IMR-90 (cell line): Measurements from ENCODE around the gene TMEM74B. TPM values are rescaled to one million over a fixed set of nuclear protein-coding genes. Genes with fewer than 3 reads are reported as not detected.

Experiments
- ATAC-seq: fragments of 200-7000 bp; cut with Tn5 transposase; 2 replicates; pipeline ENCODE4 v1.9.1; 2020; ENCODE audit warnings: low read depth, mild to moderate bottlenecking, moderate library complexity
- BruUV-seq: library from RNA; stranded (reverse); fragments of 400-500 nt; replicated peaks from 2 replicates; lab custom pipeline; 2021; lab: Mats Ljungman, UMichigan
- CTCF ChIA-PET: fragments of 300-600 bp; formaldehyde crosslinking; extraction: SDS; loops from one replicate; lab custom pipeline; 2021; ENCODE audit warnings: antibody characterized with exemption; lab: Yijun Ruan, JAX
- POLR2A ChIA-PET: fragments of 300-600 bp; sonication (Branson Sonifier 250); formaldehyde crosslinking; loops from one replicate; lab custom pipeline; 2022; ENCODE audit warnings: antibody characterized with exemption; ENCODE audit not compliant: unreplicated experiment; lab: Charles Lee
- DNase-seq: peaks from one replicate; pipeline ENCODE4 v3.0.0; 2013
- H2AFZ ChIP-seq: replicated peaks from 2 replicates; pipeline ENCODE3; 2013; ENCODE audit warnings: low read length, mild to moderate bottlenecking; ENCODE audit not compliant: poor library complexity
- H2AK5ac ChIP-seq: 2 replicates; pipeline ENCODE4 v1.6.1; 2013; ENCODE audit warnings: low read depth, low read length, inconsistent platforms
- H2AK9ac ChIP-seq: replicated peaks from 2 replicates; pipeline ENCODE3; 2013; ENCODE audit warnings: mild to moderate bottlenecking, low read depth, low read length, moderate library complexity; ENCODE audit not compliant: poor library complexity
- H2BK120ac ChIP-seq: 2 replicates; pipeline ENCODE4 v1.6.1; 2013; ENCODE audit warnings: low read depth, low read length, inconsistent platforms
- H2BK15ac ChIP-seq: 3 replicates; pipeline ENCODE4 v1.6.1; 2013; ENCODE audit warnings: low read depth, low read length, inconsistent platforms
- H2BK20ac ChIP-seq: 2 replicates; pipeline ENCODE4 v1.6.1; 2013; ENCODE audit warnings: low read depth, mild to moderate bottlenecking, inconsistent platforms, low read length, moderate library complexity
- H2BK5ac ChIP-seq: 2 replicates; pipeline ENCODE4 v1.6.1; 2013; ENCODE audit warnings: mild to moderate bottlenecking, low read depth, low read length, inconsistent platforms; ENCODE audit not compliant: poor library complexity, severe bottlenecking
- H3K14ac ChIP-seq: replicated peaks from 2 replicates; pipeline ENCODE4 v1.6.1; 2013; ENCODE audit warnings: low read depth, low read length, inconsistent platforms
- H3K18ac ChIP-seq: 2 replicates; pipeline ENCODE4 v1.6.1; 2013; ENCODE audit warnings: low read depth, low read length, control low read depth
- H3K23ac ChIP-seq: 2 replicates; pipeline ENCODE4 v1.6.1; 2013; ENCODE audit warnings: low read depth, low read length, inconsistent platforms
- H3K27ac ChIP-seq: 2 replicates; pipeline ENCODE4 v1.5.1; 2013; ENCODE audit warnings: mild to moderate bottlenecking, control low read depth, low read length; ENCODE audit not compliant: insufficient read depth
- H3K27me3 ChIP-seq: 2 replicates; pipeline ENCODE4 v1.6.1; 2013; ENCODE audit warnings: low read length; ENCODE audit not compliant: control insufficient read depth, insufficient read depth
- H3K36me3 ChIP-seq: 2 replicates; pipeline ENCODE4 v1.6.1; 2013; ENCODE audit warnings: low read length, mixed read lengths; ENCODE audit not compliant: control insufficient read depth, insufficient read depth
- H3K4ac ChIP-seq: 2 replicates; pipeline ENCODE4 v1.6.1; 2013; ENCODE audit warnings: low read depth, low read length, inconsistent platforms
- H3K4me1 ChIP-seq: 2 replicates; pipeline ENCODE4 v1.6.1; 2013; ENCODE audit warnings: low read length, mixed read lengths; ENCODE audit not compliant: control insufficient read depth, insufficient read depth
- H3K4me2 ChIP-seq: 2 replicates; pipeline ENCODE4 v1.6.1; 2013; ENCODE audit warnings: low read depth, mild to moderate bottlenecking, control low read depth, low read length, moderate library complexity
- H3K4me3 ChIP-seq: 2 replicates; pipeline ENCODE4 v1.5.1; 2013; ENCODE audit warnings: low read depth, mild to moderate bottlenecking, control low read depth, low read length, moderate library complexity; ENCODE audit not compliant: insufficient read depth
- H3K56ac ChIP-seq: 2 replicates; pipeline ENCODE4 v1.6.1; 2013; ENCODE audit warnings: low read length, inconsistent platforms; ENCODE audit not compliant: insufficient read depth; ENCODE audit errors: extremely low read depth
- H3K79me1 ChIP-seq, 2 experiments: 2 replicates each; pipeline ENCODE4 v1.6.1; 2013; ENCODE audit warnings: low read length in 2 of 2, inconsistent platforms in 1 of 2, low read depth in 1 of 2
- H3K9ac ChIP-seq: 2 replicates; pipeline ENCODE4 v1.6.1; 2013; ENCODE audit warnings: low read depth, low read length, control low read depth
- H3K9me1 ChIP-seq: 2 replicates; pipeline ENCODE4 v1.6.1; 2013; ENCODE audit warnings: low read length, inconsistent platforms; ENCODE audit not compliant: insufficient read depth
- H3K9me3 ChIP-seq: 2 replicates; pipeline ENCODE4 v1.6.1; 2013; ENCODE audit warnings: low read length; ENCODE audit not compliant: control insufficient read depth, insufficient read depth
- H4K20me1 ChIP-seq: 2 replicates; pipeline ENCODE4 v1.6.1; 2013; ENCODE audit warnings: low read length, inconsistent platforms; ENCODE audit not compliant: insufficient read depth
- H4K5ac ChIP-seq: 2 replicates; pipeline ENCODE4 v1.6.1; 2013; ENCODE audit warnings: mild to moderate bottlenecking, low read depth, low read length, control low read depth
- H4K8ac ChIP-seq, 2 experiments: 2 replicates each; pipeline ENCODE4 v1.6.1; 2013; ENCODE audit warnings: low read depth in 2 of 2, low read length in 2 of 2, control low read depth in 1 of 2, inconsistent platforms in 1 of 2
- H4K91ac ChIP-seq: 2 replicates; pipeline ENCODE4 v1.6.1; 2013; ENCODE audit warnings: low read depth, low read length, inconsistent platforms; ENCODE audit not compliant: insufficient read depth
- CHD1 ChIP-seq: IDR thresholded peaks from 2 replicates; pipeline ENCODE4 v1.6.1; 2012; ENCODE audit warnings: low read depth, low read length, improper control_type of control experiment
- FOS ChIP-seq: fragments of 150-350 bp; IDR thresholded peaks from 2 replicates; pipeline ENCODE4 v1.6.1; 2016; ENCODE audit warnings: low read depth, low read length
- MXI1 ChIP-seq: IDR thresholded peaks from 2 replicates; pipeline ENCODE4 v1.6.1; 2012; ENCODE audit warnings: low read depth, mild to moderate bottlenecking, low read length, moderate library complexity, borderline replicate concordance
- POLR2A ChIP-seq: IDR thresholded peaks from 2 replicates; pipeline ENCODE4 v1.6.1; 2012; ENCODE audit warnings: mild to moderate bottlenecking, low read depth, low read length
- RCOR1 ChIP-seq: IDR thresholded peaks from 2 replicates; pipeline ENCODE4 v1.6.1; 2012; ENCODE audit warnings: mild to moderate bottlenecking, low read length, improper control_type of control experiment; ENCODE audit not compliant: insufficient replicate concordance
- SMC3 ChIP-seq: fragments of 150-350 bp; IDR thresholded peaks from 2 replicates; pipeline ENCODE4 v1.6.1; 2016; ENCODE audit warnings: low read depth, mild to moderate bottlenecking, antibody characterized with exemption, low read length, moderate library complexity
- dilution Hi-C: fragments of 300-500 bp; cut with HindIII; formaldehyde crosslinking; loops from one replicate; pipeline ENCODE4 v1.14.3; 2018; ENCODE audit warnings: low sequenced_read_pairs; ENCODE audit not compliant: unreplicated experiment
- in situ Hi-C: fragments of 300-500 bp; cut with MboI; formaldehyde crosslinking; loops from 3 replicates; pipeline ENCODE4 v1.14.3; 2019; ENCODE audit warnings: low sequenced_read_pairs, inconsistent platforms, mixed read lengths
- intact Hi-C: fragments of 100-400 bp; cut with micrococcal nuclease; formaldehyde crosslinking; loops from 2 replicates; pipeline ENCODE4 v1.10.0; 2022
- polyA plus RNA-seq, 3 experiments: library from polyadenylated mRNA; depleted of rRNA; stranded (reverse); fragments of >200 nt; gene quantifications; 2 replicates each; pipeline ENCODE4 v1.2.3, GENCODE V29; 2012; ENCODE audit warnings: low replicate concordance in 1 of 3
- total RNA-seq: library from RNA; depleted of rRNA; stranded (reverse); fragments of >200 nt; gene quantifications from 2 replicates; pipeline ENCODE4 v1.2.3, GENCODE V29; 2012

The TMEM74B gene
- total and polyA plus RNA-seq, 2 of the 4 experiments (the other 2 are of a cell fraction) = 0.03 TPM; not detected in 1

- DNase-seq (no peak), ATAC-seq (no peak)
- Histone ChIP-seq H3K14ac (no peak overlapping the region), H3K9ac (no peak overlapping the region), H2BK20ac (no peak overlapping the region), H3K56ac (no peak overlapping the region), H2BK5ac (no peak overlapping the region), H3K27ac (no peak overlapping the region), H4K20me1 (no peaks in the 10 kb centered on the region), H4K5ac (no peak overlapping the region), H2AFZ (no peak overlapping the region), H3K4me3 (no peak overlapping the region), H4K8ac (no peak overlapping the region), H3K27me3 (peaks cover 35% of the 10 kb centered on the region), H3K9me1 (no peaks in the 10 kb centered on the region), H3K4me2 (no peak overlapping the region), H3K18ac (no peak overlapping the region), H2AK5ac (no peak overlapping the region), H2AK9ac (no peak overlapping the region), H2BK120ac (no peak overlapping the region), H4K91ac (no peak overlapping the region), H3K4me1 (no peaks in the 10 kb centered on the region), H3K79me1 (no peaks in the 10 kb centered on the region), H3K9me3 (0 out of 2 replicates have a peak, but pooled peaks cover 2% of the 10 kb centered on the region), H2BK15ac (no peak overlapping the region), H3K23ac (no peak overlapping the region), H3K36me3 (no peaks in the 10 kb centered on the region), H3K4ac (no peak overlapping the region)
- dilution Hi-C loops (no loop called here), intact Hi-C loops (loop anchor here (5.0 to 10.0 kb wide), 3 partner anchors 105 to 255 kb away; partner anchors contain the start of gene FKBP1A), in situ Hi-C loops (loop anchor here (10.0 kb wide), 1 partner anchor 397 kb away; no protein-coding TSS in a partner anchor)
- TF ChIP-seq SMC3 = no peak
- TF ChIP-seq MXI1 = no peak
- TF ChIP-seq FOS = no peak
- TF ChIP-seq POLR2A = no peak
- TF ChIP-seq RCOR1 = no peak
- no peak for TF ChIP-seq CHD1
- no TSS peak for BruUV-seq
- ChIA-PET POLR2A (no interaction called here), CTCF (no interaction called here)
Measured at GRCh38 chr20:1212023-1212422, 27.2 kb upstream of the TMEM74B start.
